H9 (cell line): ENCODE measurements around the gene ZMYND11. TPM values are rescaled to one million over a fixed set of nuclear protein-coding genes. Genes with fewer than 3 reads are reported as not detected.

Source experiments
- DNase-seq: peaks from one replicate; pipeline ENCODE4 v3.0.0-alpha.2; 2017
- H2AFZ ChIP-seq: one replicate; pipeline ENCODE4 v1.6.1; 2013; ENCODE audit warnings: mild to moderate bottlenecking, low read length, control low read depth, moderate library complexity
- H2AK5ac ChIP-seq: 2 replicates; pipeline ENCODE4 v1.6.1; 2013; ENCODE audit warnings: low read length, control low read depth, mixed read lengths; ENCODE audit not compliant: insufficient read length
- H2BK120ac ChIP-seq: one replicate; pipeline ENCODE4 v1.6.1; 2013; ENCODE audit warnings: low read depth, mild to moderate bottlenecking, low read length, control low read depth, inconsistent platforms; ENCODE audit not compliant: poor library complexity, severe bottlenecking
- H2BK12ac ChIP-seq: 2 replicates; pipeline ENCODE4 v1.6.1; 2013; ENCODE audit warnings: low read length, control low read depth, mixed read lengths, low read depth; ENCODE audit not compliant: insufficient read length
- H2BK15ac ChIP-seq: 2 replicates; pipeline ENCODE4 v1.6.1; 2013; ENCODE audit warnings: low read depth, low read length, control low read depth
- H2BK20ac ChIP-seq: one replicate; pipeline ENCODE4 v1.6.1; 2013; ENCODE audit warnings: low read depth, mild to moderate bottlenecking, low read length, control low read depth, inconsistent platforms; ENCODE audit not compliant: poor library complexity, severe bottlenecking
- H2BK5ac ChIP-seq: 2 replicates; pipeline ENCODE4 v1.6.1; 2013; ENCODE audit warnings: low read length, control low read depth, mixed read lengths; ENCODE audit not compliant: insufficient read length
- H3K14ac ChIP-seq: 2 replicates; pipeline ENCODE4 v1.6.1; 2013; ENCODE audit warnings: low read length, control low read depth; ENCODE audit not compliant: insufficient read depth
- H3K18ac ChIP-seq: 2 replicates; pipeline ENCODE4 v1.6.1; 2013; ENCODE audit warnings: low read depth, mild to moderate bottlenecking, mixed read lengths, low read length, control low read depth; ENCODE audit not compliant: insufficient read length
- H3K23ac ChIP-seq: 2 replicates; pipeline ENCODE4 v1.6.1; 2013; ENCODE audit warnings: low read length, control low read depth, mixed read lengths, low read depth; ENCODE audit not compliant: insufficient read length
- H3K23me2 ChIP-seq: 2 replicates; pipeline ENCODE4 v1.6.1; 2013; ENCODE audit warnings: low read depth, mild to moderate bottlenecking, mixed read lengths, low read length, control low read depth; ENCODE audit not compliant: insufficient read length, poor library complexity, severe bottlenecking
- H3K27ac ChIP-seq: 2 replicates; pipeline ENCODE4 v1.5.1; 2013; ENCODE audit warnings: low read length, control low read depth, mixed read lengths, low read depth; ENCODE audit not compliant: insufficient read length
- H3K27me3 ChIP-seq: 2 replicates; pipeline ENCODE4 v1.6.1; 2013; ENCODE audit warnings: low read length, control low read depth, inconsistent platforms; ENCODE audit not compliant: insufficient read depth
- H3K4ac ChIP-seq: 2 replicates; pipeline ENCODE4 v1.6.1; 2013; ENCODE audit warnings: low read depth, mild to moderate bottlenecking, control low read depth, inconsistent platforms, low read length, moderate library complexity
- H3K4me1 ChIP-seq: 2 replicates; pipeline ENCODE4 v1.6.1; 2013; ENCODE audit warnings: low read length, control low read depth, inconsistent platforms; ENCODE audit not compliant: insufficient read depth
- H3K4me2 ChIP-seq: 2 replicates; pipeline ENCODE4 v1.6.1; 2013; ENCODE audit warnings: low read length, control low read depth, mixed read lengths; ENCODE audit not compliant: insufficient read length, insufficient read depth
- H3K56ac ChIP-seq: 2 replicates; pipeline ENCODE4 v1.6.1; 2013; ENCODE audit warnings: low read depth, mild to moderate bottlenecking, mixed read lengths, low read length, control low read depth; ENCODE audit not compliant: insufficient read length
- H3K79me1 ChIP-seq: 2 replicates; pipeline ENCODE4 v1.6.1; 2013; ENCODE audit warnings: low read depth, mild to moderate bottlenecking, moderate library complexity, low read length, control low read depth, inconsistent platforms; ENCODE audit not compliant: insufficient read depth, poor library complexity, severe bottlenecking
- H3K79me2 ChIP-seq: 2 replicates; pipeline ENCODE4 v1.6.1; 2013; ENCODE audit warnings: low read length, control low read depth, inconsistent platforms; ENCODE audit not compliant: insufficient read depth
- H3K9ac ChIP-seq: 2 replicates; pipeline ENCODE4 v1.6.1; 2013; ENCODE audit warnings: low read length, control low read depth, mixed read lengths; ENCODE audit not compliant: insufficient read length; ENCODE audit errors: extremely low read depth
- H3K9me3 ChIP-seq: one replicate; pipeline ENCODE4 v1.6.1; 2013; ENCODE audit warnings: low read depth, low read length, inconsistent platforms; ENCODE audit not compliant: control insufficient read depth
- H3T11ph ChIP-seq: one replicate; pipeline ENCODE4 v1.6.1; 2013; ENCODE audit warnings: mild to moderate bottlenecking, low read length, control low read depth, inconsistent platforms
- H4K20me1 ChIP-seq: one replicate; pipeline ENCODE4 v1.6.1; 2013; ENCODE audit not compliant: control insufficient read depth, insufficient read length, insufficient read depth
- H4K5ac ChIP-seq: 2 replicates; pipeline ENCODE4 v1.6.1; 2013; ENCODE audit warnings: low read depth, mild to moderate bottlenecking, mixed read lengths, low read length, control low read depth; ENCODE audit not compliant: insufficient read length
- H4K8ac ChIP-seq: replicated peaks from 2 replicates; pipeline ENCODE4 v1.6.1; 2013; ENCODE audit warnings: low read length, control low read depth, mixed read lengths, low read depth; ENCODE audit not compliant: insufficient read length
- H4K91ac ChIP-seq: 2 replicates; pipeline ENCODE4 v1.6.1; 2013; ENCODE audit warnings: low read depth, mild to moderate bottlenecking, moderate library complexity, mixed read lengths, low read length, control low read depth; ENCODE audit not compliant: insufficient read length
- H3K27ac Mint-ChIP-seq, 3 experiments: 2 replicates in 2 of 3; 3 replicates in 1 of 3; pipeline ENCODE4 v1.8.0; 2020 to 2021; ENCODE audit warnings: mixed read lengths in 3 of 3, mild to moderate bottlenecking in 1 of 3, moderate library complexity in 1 of 3
- H3K27me3 Mint-ChIP-seq: 2 replicates; pipeline ENCODE4 v1.8.0; 2021; ENCODE audit warnings: low read depth, mild to moderate bottlenecking, moderate library complexity, mixed read lengths
- H3K36me3 Mint-ChIP-seq, 3 experiments: 2 replicates in 2 of 3; 3 replicates in 1 of 3; pipeline ENCODE4 v1.8.0; 2020 to 2021; ENCODE audit warnings: low read depth in 3 of 3, mixed read lengths in 3 of 3; ENCODE audit not compliant: insufficient read depth in 1 of 3
- H3K4me1 Mint-ChIP-seq, 2 experiments: 2 replicates each; pipeline ENCODE4 v1.8.0; 2020; ENCODE audit warnings: mixed read lengths in 2 of 2
- H3K4me3 Mint-ChIP-seq, 2 experiments: 2 replicates in 1 of 2; 3 replicates in 1 of 2; pipeline ENCODE4 v1.8.0; 2020 to 2021; ENCODE audit warnings: mild to moderate bottlenecking in 2 of 2, mixed read lengths in 2 of 2, moderate library complexity in 1 of 2
- H3K9me3 Mint-ChIP-seq, 2 experiments: 2 replicates in 1 of 2; 3 replicates in 1 of 2; pipeline ENCODE4 v1.8.0; 2020; ENCODE audit warnings: mild to moderate bottlenecking in 2 of 2, mixed read lengths in 2 of 2, moderate library complexity in 1 of 2
- WGBS: extraction: QIAGEN DNeasy Blood & Tissue Kit; methylation state at CpG from one replicate; pipeline ENCODE4 v1.1.7; 2013; ENCODE audit warnings: missing lambda C conversion rate, low lambda C conversion rate, mixed read lengths; ENCODE audit not compliant: insufficient read length; ENCODE audit errors: extremely low coverage; 5-methylcytosine and 5-hydroxymethylcytosine counted together
- total RNA-seq: library from RNA; stranded (reverse); gene quantifications from 2 replicates; pipeline ENCODE4 v1.2.1, GENCODE V29; 2021
- TF ChIP-seq, protein P1 (sequence below): fragments of 200-600 bp; sonication (generic); conservative IDR thresholded peaks from 3 replicates; pipeline ENCODE4 v1.8.0; 2021; ENCODE audit warnings: antibody characterized with exemption, mild to moderate bottlenecking

Gene ZMYND11
- total RNA-seq, 1 experiment from 2014 or later, result 33.7 TPM

GRCh38 chr10:246431-246830 lies 111.2 kb downstream of the ZMYND11 start:
- Histone ChIP-seq H4K8ac (no peak overlapping the region), H2BK12ac (no peak overlapping the region), H3K79me1 (no peaks in the 10 kb centered on the region), H3K4me1 (no peaks in the 10 kb centered on the region), H2AFZ (no peak overlapping the region), H4K20me1 (no peaks in the 10 kb centered on the region), H3T11ph (no peak overlapping the region), H3K18ac (no peak overlapping the region), H2BK120ac (no peak overlapping the region), H3K79me2 (no peaks in the 10 kb centered on the region), H3K4ac (no peak overlapping the region), H3K23me2 (no peaks in the 10 kb centered on the region), H4K91ac (no peak overlapping the region), H3K14ac (no peak overlapping the region), H3K23ac (no peak overlapping the region), H3K9ac (no peak overlapping the region), H3K27ac (no peak overlapping the region), H3K4me2 (no peak overlapping the region), H2BK20ac (no peak overlapping the region), H3K56ac (no peak overlapping the region), H3K27me3 (no peaks in the 10 kb centered on the region), H2BK5ac (no peak overlapping the region), H2AK5ac (no peak overlapping the region), H2BK15ac (no peak overlapping the region), H4K5ac (no peak overlapping the region), H3K9me3 (no peaks in the 10 kb centered on the region)
- Mint-ChIP-seq H3K4me1 (no peaks in the 10 kb centered on the region), H3K27me3 (no peaks in the 10 kb centered on the region), H3K9me3 (no peaks in the 10 kb centered on the region), H3K27ac (no peak overlapping the region; a peak in 1 of 7 replicates), H3K4me3 (no peak overlapping the region), H3K36me3 (peaks cover 1 to 47% (median 40%) of the 10 kb centered on the region in 3 experiments; a peak in 6 of 7 replicates)
- DNase-seq, result no peak
- TF ChIP-seq, protein P1, sequence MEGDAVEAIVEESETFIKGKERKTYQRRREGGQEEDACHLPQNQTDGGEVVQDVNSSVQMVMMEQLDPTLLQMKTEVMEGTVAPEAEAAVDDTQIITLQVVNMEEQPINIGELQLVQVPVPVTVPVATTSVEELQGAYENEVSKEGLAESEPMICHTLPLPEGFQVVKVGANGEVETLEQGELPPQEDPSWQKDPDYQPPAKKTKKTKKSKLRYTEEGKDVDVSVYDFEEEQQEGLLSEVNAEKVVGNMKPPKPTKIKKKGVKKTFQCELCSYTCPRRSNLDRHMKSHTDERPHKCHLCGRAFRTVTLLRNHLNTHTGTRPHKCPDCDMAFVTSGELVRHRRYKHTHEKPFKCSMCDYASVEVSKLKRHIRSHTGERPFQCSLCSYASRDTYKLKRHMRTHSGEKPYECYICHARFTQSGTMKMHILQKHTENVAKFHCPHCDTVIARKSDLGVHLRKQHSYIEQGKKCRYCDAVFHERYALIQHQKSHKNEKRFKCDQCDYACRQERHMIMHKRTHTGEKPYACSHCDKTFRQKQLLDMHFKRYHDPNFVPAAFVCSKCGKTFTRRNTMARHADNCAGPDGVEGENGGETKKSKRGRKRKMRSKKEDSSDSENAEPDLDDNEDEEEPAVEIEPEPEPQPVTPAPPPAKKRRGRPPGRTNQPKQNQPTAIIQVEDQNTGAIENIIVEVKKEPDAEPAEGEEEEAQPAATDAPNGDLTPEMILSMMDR, result no peak
- no CpG with 5 or more reads among the region's 9 CpGs for WGBS
